GM21825 (cell line): Measurements from ENCODE around the gene ZEB1.
"Not testable (repeated sequence)": the region's sequence is repeated elsewhere in the genome, so short reads cannot be mapped to it uniquely, and the experiment has no call there.

Experiments used
- ATAC-seq: cut with Tn5 transposase; IDR thresholded peaks from one replicate; pipeline ENCODE4 v1.9.1; 2021; ENCODE audit warnings: mild to moderate bottlenecking, moderate library complexity; ENCODE audit not compliant: unreplicated experiment

The ZEB1 gene

GRCh38 chr10:31479752-31480151 is 160.7 kb downstream of the ZEB1 start:
- ATAC-seq: no peak

- ATAC-seq: no peak
Measured at GRCh38 chr10:31483546-31483945, 164.5 kb downstream of the ZEB1 start.

- ATAC-seq: no peak
Measured at GRCh38 chr10:31484431-31485135, 165.6 kb downstream of the ZEB1 start.

- no peak for ATAC-seq
Measured at GRCh38 chr10:31490858-31491504, 172.0 kb downstream of the ZEB1 start.

GRCh38 chr10:31507427-31507826 is 188.4 kb downstream of the ZEB1 start:
- no peak for ATAC-seq

GRCh38 chr10:31508234-31508633 is 189.2 kb downstream of the ZEB1 start:
- no peak for ATAC-seq

- ATAC-seq: no peak
Measured at GRCh38 chr10:31508882-31509281, 189.9 kb downstream of the ZEB1 start.

GRCh38 chr10:31509989-31510388 is 191.0 kb downstream of the ZEB1 start:
- ATAC-seq: no peak

- ATAC-seq: no peak
Measured at GRCh38 chr10:31515116-31515515, 196.1 kb downstream of the ZEB1 start.

GRCh38 chr10:31515819-31516402 is 196.9 kb downstream of the ZEB1 start:
- ATAC-seq: no peak

GRCh38 chr10:31520986-31521831 is 202.2 kb downstream of the ZEB1 start:
- no peak for ATAC-seq

- ATAC-seq: no peak
Measured at GRCh38 chr10:31522820-31523219, 203.8 kb downstream of the ZEB1 start.

GRCh38 chr10:31524460-31524859 is 205.4 kb downstream of the ZEB1 start:
- no peak for ATAC-seq

GRCh38 chr10:31526178-31526577 is 207.2 kb downstream of the ZEB1 start:
- no peak for ATAC-seq

- ATAC-seq: no peak
Measured at GRCh38 chr10:31526681-31527080, 207.7 kb downstream of the ZEB1 start.

- ATAC-seq: no peak
Measured at GRCh38 chr10:31528831-31529230, 209.8 kb downstream of the ZEB1 start.

GRCh38 chr10:31536302-31536701 is 217.3 kb downstream of the ZEB1 start:
- no peak for ATAC-seq

GRCh38 chr10:31549896-31550295 is 230.9 kb downstream of the ZEB1 start:
- ATAC-seq: no peak

- no peak for ATAC-seq
Measured at GRCh38 chr10:31554556-31554955, 235.5 kb downstream of the ZEB1 start.

- no peak for ATAC-seq
Measured at GRCh38 chr10:31557854-31558253, 238.8 kb downstream of the ZEB1 start.

GRCh38 chr10:31568252-31568861 is 249.3 kb downstream of the ZEB1 start:
- ATAC-seq: not testable (repeated sequence)
